ENCODE data around the gene FCHO1. TPM values are rescaled to one million over a fixed set of nuclear protein-coding genes. Genes with fewer than 3 reads are reported as not detected.
A peak's percentile ranks its signal among the peaks of the same experiment; 100 is the strongest.

FCHO1 gene
- total and polyA plus RNA-seq, 10 of the 15 experiments (the other 5 are each of a cell fraction or from before 2014, with no cell fraction given): 0.14 to 45.8 (median 15.8) TPM

DNA sequence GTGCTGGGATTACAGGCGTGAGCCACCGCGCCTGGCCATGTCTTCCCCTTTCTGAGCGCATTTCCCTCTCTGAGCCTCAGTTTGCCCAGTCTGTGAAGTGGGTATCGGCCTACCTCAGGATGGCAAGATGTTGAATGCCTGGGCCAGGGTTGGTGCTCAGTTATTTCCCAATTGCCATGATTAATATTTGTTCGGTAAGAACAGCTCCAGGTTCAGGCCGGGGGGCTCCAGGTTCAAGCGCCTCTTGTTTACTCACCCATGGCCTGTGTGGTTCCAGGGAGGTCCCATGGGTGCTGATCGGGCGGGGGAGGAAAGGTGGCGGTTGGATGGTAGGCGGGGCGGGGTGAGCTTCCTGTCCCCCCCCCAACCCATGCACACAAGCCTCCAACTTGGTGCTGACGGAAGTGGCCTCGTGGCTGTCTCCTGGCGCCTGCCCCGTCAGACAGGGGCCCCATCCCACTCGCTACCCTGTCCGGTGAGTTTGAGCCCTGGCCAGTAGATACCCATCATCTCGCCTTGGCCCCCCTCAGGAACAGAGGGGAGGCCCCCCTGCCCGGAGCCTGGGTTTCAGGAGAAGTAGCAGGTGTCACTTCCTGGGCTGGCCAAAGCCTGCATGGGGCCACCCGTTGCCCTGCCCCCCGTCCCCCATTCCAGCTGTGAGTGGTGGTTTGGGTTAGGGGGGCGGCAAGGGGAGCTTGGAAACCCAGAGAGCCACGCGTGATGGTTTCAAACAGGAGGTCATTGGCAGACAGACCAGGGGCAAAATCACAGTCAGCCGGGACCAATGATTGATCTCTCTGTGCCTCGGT lies at the start of gene FCHO1 (continued):
- TF ChIP-seq, protein P1, sequence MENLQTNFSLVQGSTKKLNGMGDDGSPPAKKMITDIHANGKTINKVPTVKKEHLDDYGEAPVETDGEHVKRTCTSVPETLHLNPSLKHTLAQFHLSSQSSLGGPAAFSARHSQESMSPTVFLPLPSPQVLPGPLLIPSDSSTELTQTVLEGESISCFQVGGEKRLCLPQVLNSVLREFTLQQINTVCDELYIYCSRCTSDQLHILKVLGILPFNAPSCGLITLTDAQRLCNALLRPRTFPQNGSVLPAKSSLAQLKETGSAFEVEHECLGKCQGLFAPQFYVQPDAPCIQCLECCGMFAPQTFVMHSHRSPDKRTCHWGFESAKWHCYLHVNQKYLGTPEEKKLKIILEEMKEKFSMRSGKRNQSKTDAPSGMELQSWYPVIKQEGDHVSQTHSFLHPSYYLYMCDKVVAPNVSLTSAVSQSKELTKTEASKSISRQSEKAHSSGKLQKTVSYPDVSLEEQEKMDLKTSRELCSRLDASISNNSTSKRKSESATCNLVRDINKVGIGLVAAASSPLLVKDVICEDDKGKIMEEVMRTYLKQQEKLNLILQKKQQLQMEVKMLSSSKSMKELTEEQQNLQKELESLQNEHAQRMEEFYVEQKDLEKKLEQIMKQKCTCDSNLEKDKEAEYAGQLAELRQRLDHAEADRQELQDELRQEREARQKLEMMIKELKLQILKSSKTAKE (IDR thresholded peaks at IDR 0.05; ENCODE audit: low read depth, poor library complexity, severe bottlenecking): peak; percentile 26
- no peak; the same call in 1 of the 2 replicates for TF ChIP-seq ZBED1 (IDR thresholded peaks at IDR 0.05; ENCODE audit: borderline replicate concordance)
- TF ChIP-seq NKRF (conservative IDR thresholded peaks at IDR 0.05): peak; percentile 81
- peak; percentile 70 for TF ChIP-seq ATF7 (IDR thresholded peaks at IDR 0.05; ENCODE audit: low read depth)
- peak; percentile 48; the same call in 1 of the 2 replicates for TF ChIP-seq SIN3A (IDR thresholded peaks at IDR 0.05; ENCODE audit: low read depth, low read length)
- TF ChIP-seq IRF4 (IDR thresholded peaks at IDR 0.05; ENCODE audit: low read depth, low read length): no peak
- TF ChIP-seq KAT2A (conservative IDR thresholded peaks at IDR 0.05; ENCODE audit: control insufficient read depth, low read depth, low read length): no peak
- no peak for TF ChIP-seq ZSCAN29 (IDR thresholded peaks at IDR 0.05)
- TF ChIP-seq DPF2 (IDR thresholded peaks at IDR 0.05): peak; percentile 94
- TF ChIP-seq, protein P2, sequence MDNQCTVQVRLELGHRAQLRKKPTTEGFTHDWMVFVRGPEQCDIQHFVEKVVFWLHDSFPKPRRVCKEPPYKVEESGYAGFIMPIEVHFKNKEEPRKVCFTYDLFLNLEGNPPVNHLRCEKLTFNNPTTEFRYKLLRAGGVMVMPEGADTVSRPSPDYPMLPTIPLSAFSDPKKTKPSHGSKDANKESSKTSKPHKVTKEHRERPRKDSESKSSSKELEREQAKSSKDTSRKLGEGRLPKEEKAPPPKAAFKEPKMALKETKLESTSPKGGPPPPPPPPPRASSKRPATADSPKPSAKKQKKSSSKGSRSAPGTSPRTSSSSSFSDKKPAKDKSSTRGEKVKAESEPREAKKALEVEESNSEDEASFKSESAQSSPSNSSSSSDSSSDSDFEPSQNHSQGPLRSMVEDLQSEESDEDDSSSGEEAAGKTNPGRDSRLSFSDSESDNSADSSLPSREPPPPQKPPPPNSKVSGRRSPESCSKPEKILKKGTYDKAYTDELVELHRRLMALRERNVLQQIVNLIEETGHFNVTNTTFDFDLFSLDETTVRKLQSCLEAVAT (IDR thresholded peaks at IDR 0.05): peak; percentile 53; the same call in 1 of the 2 replicates
- peak; percentile 65 for TF ChIP-seq CBFB (IDR thresholded peaks at IDR 0.05; ENCODE audit: low read depth)
- peak; percentile 44; the same call in 1 of the 2 replicates for TF ChIP-seq FOXM1 (IDR thresholded peaks at IDR 0.05; ENCODE audit: low read depth, low read length)
- 0 out of 2 replicates have a peak, but pooled peaks have one; percentile 12 for TF ChIP-seq STAT1 (conservative IDR thresholded peaks at IDR 0.05)
- TF ChIP-seq JUND (IDR thresholded peaks at IDR 0.05; ENCODE audit: low read depth, low read length): no peak
- no peak for TF ChIP-seq WRNIP1 (IDR thresholded peaks at IDR 0.05; ENCODE audit: borderline replicate concordance, low read depth, low read length)
- TF ChIP-seq TCF12 (IDR thresholded peaks at IDR 0.05; ENCODE audit: low read depth, low read length): peak; percentile 70
- peak; percentile 63 to 79; a peak in 3 of 4 replicates for TF ChIP-seq IKZF2 (IDR thresholded peaks at IDR 0.05)
- TF ChIP-seq NFIC (IDR thresholded peaks at IDR 0.05; ENCODE audit: low read depth, low read length): peak; percentile 35; the same call in 1 of the 2 replicates
- TF ChIP-seq BCLAF1 (IDR thresholded peaks at IDR 0.05): no peak
- TF ChIP-seq EP300 (IDR thresholded peaks at IDR 0.05; ENCODE audit: borderline replicate concordance in 1 of 2, control insufficient read depth in 1 of 2, low read depth in 2 of 2, low read length in 2 of 2): peak; percentile 9 to 68; a peak in 2 of 4 replicates

Measured in GM12878 (cell line).